Measurements from ENCODE around the gene SUGCT.
"Not testable (repeated sequence)": the region's sequence is repeated elsewhere in the genome, so short reads cannot be mapped to it uniquely, and the experiment has no call there.

Gene SUGCT

DNA sequence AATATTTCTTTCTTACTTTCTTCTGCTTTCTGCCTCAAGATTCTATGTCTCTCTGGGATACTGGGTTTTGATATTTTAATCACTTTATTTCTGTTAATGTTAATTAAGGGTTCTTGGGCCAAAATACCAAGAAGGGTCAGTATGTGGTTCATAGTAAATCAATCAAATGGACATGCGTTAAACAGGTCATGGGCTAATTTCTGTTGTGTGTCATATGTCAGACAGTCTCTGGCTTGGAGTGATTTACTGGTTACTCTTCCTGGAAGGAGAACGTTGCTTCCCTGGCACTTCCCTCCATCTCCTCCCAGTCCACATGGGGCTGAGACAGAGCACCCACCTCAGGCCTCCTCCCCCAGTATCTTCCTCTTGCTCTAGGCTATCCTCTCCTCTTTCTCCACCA, 489.1 kb downstream of the SUGCT start:
- no peak for DNase-seq (ENCODE audit: extremely low read depth, low read depth)
- TF ChIP-seq, protein P1, sequence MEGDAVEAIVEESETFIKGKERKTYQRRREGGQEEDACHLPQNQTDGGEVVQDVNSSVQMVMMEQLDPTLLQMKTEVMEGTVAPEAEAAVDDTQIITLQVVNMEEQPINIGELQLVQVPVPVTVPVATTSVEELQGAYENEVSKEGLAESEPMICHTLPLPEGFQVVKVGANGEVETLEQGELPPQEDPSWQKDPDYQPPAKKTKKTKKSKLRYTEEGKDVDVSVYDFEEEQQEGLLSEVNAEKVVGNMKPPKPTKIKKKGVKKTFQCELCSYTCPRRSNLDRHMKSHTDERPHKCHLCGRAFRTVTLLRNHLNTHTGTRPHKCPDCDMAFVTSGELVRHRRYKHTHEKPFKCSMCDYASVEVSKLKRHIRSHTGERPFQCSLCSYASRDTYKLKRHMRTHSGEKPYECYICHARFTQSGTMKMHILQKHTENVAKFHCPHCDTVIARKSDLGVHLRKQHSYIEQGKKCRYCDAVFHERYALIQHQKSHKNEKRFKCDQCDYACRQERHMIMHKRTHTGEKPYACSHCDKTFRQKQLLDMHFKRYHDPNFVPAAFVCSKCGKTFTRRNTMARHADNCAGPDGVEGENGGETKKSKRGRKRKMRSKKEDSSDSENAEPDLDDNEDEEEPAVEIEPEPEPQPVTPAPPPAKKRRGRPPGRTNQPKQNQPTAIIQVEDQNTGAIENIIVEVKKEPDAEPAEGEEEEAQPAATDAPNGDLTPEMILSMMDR (IDR thresholded peaks at IDR 0.05; ENCODE audit: low read depth, low read length), result no peak

DNA sequence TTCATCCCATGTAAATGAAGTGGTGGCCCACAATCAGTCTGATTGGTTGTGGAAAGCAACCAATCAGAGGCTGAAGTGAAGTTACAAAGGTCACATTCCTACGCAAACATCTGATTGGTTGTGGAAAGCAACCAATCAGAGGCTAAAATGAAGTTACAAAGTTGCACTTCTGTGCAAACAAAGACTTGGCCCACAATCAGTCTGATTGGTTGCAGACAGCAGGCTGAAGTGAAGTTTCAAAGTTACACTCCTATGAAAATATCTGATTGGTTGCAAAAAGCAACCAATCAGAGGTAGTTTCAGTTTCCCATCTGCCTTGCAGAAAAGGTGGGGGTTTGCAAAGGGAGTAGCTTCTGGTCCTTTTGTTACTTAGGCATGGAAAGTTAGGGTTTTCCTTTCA, 492.6 kb downstream of the SUGCT start:
- DNase-seq (ENCODE audit: extremely low read depth, low read depth), result not testable (repeated sequence)

GRCh38 chr7:40629891-40630290, 495.1 kb downstream of the SUGCT start:
- TF ChIP-seq, protein P1 (IDR thresholded peaks at IDR 0.05; ENCODE audit: low read depth, low read length), result no peak
- no peak for DNase-seq (ENCODE audit: extremely low read depth, low read depth)

- DNase-seq (ENCODE audit: extremely low read depth, low read depth), result no peak
- TF ChIP-seq, protein P1 (IDR thresholded peaks at IDR 0.05; ENCODE audit: low read depth, low read length), result no peak
Measured at GRCh38 chr7:40634118-40634517, 499.3 kb downstream of the SUGCT start.

GRCh38 chr7:40638545-40639320, 503.9 kb downstream of the SUGCT start:
- DNase-seq (ENCODE audit: extremely low read depth, low read depth), result no peak
- TF ChIP-seq, protein P1 (IDR thresholded peaks at IDR 0.05; ENCODE audit: low read depth, low read length), result no peak

DNA sequence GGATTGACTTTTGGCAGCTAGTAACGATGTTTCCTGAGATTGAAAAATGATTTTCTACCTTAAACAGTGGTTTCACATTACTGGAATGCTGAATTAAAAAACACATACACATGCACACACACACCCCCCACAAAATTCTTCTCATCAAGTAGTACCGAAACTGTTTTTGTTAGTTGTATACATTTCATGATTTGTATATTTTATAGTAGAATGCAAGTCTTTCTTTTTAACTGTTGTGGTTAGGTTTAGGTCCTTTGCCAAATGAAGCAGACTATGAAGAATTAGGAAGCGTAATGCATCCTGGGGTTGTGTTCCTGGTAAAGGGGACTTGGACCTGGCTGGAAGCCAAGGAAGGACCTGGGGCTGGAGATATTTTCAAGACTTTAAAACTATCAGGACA, 505.8 kb downstream of the SUGCT start:
- TF ChIP-seq, protein P1 (IDR thresholded peaks at IDR 0.05; ENCODE audit: low read depth, low read length), result no peak
- peak; percentile 38 for DNase-seq (ENCODE audit: extremely low read depth, low read depth)

GRCh38 chr7:40641701-40642100, 506.9 kb downstream of the SUGCT start:
- no peak for DNase-seq (ENCODE audit: extremely low read depth, low read depth)
- TF ChIP-seq, protein P1 (IDR thresholded peaks at IDR 0.05; ENCODE audit: low read depth, low read length), result no peak

DNA sequence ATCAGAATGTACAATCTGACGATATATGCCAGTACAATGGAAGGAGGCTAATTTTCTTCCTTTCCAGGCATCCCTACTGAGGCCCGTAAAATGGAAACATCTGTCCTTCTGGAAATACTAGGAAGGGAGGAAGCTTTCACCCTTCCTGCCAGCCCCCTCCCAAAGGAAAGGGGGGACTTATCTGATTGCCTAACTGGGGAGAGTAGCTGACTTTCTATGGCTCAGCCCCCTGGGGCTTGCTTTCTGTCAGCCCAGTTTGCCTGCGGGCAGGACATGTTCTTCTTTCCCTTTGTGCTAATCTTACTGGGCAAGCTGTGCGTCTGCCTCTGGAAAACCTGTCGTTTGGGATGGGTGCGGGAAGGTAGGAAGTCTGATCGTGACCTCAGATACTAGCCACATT, 508.9 kb downstream of the SUGCT start:
- TF ChIP-seq, protein P1 (IDR thresholded peaks at IDR 0.05; ENCODE audit: low read depth, low read length), result no peak
- DNase-seq (ENCODE audit: extremely low read depth, low read depth), result no peak
